GM12878 (cell line): ENCODE data around the gene CD180. TPM values are rescaled to one million over a fixed set of nuclear protein-coding genes. Genes with fewer than 3 reads are reported as not detected.
A peak's percentile ranks its signal among the peaks of the same experiment; 100 is the strongest.

ENCODE experiments used
- ATAC-seq: fragments of 200-7000 bp; cut with Tn5 transposase; 3 replicates; pipeline ENCODE4 v1.9.1; 2020; ENCODE audit warnings: mild to moderate bottlenecking, moderate library complexity
- BruUV-seq: library from RNA; stranded (reverse); fragments of 400-500 nt; replicated peaks from 2 replicates; lab custom pipeline; 2021; lab: Mats Ljungman, UMichigan
- CTCF ChIA-PET: fragments of 300-600 bp; sonication (Branson Sonifier 250); formaldehyde crosslinking; extraction: SDS; loops from one replicate; lab custom pipeline; 2021; ENCODE audit warnings: inconsistent platforms; lab: Yijun Ruan, JAX
- POLR2A ChIA-PET: fragments of 350-600 bp; formaldehyde crosslinking; extraction: SDS; loops from one replicate; lab custom pipeline; 2021; ENCODE audit warnings: inconsistent platforms; lab: Charles Lee
- RAD21 ChIA-PET: fragments of 300-600 bp; sonication (Branson Sonifier 250); formaldehyde crosslinking; loops from one replicate; lab custom pipeline; 2023; ENCODE audit warnings: antibody characterized with exemption; ENCODE audit not compliant: unreplicated experiment; lab: Charles Lee
- SMC1A ChIA-PET: fragments of 300-600 bp; sonication (Branson Sonifier 250); formaldehyde crosslinking; loops from one replicate; lab custom pipeline; 2023; ENCODE audit not compliant: unreplicated experiment, uncharacterized antibody; lab: Charles Lee
- DNase-seq: peaks from one replicate; pipeline ENCODE4 v3.0.0-alpha.2; 2011; ENCODE audit warnings: low read depth, low spot score
- FAIRE-seq: peaks from 3 replicates; lab custom pipeline; 2011; peaks lifted over from hg19 to GRCh38; lab: Jason Lieb, UNC
- H2AFZ ChIP-seq: 2 replicates; pipeline ENCODE4 v1.6.0; 2011; ENCODE audit warnings: low read depth, low read length, control low read depth; ENCODE audit not compliant: control insufficient read depth
- H3K27ac ChIP-seq: 2 replicates; pipeline ENCODE4 v1.5.1; 2011; ENCODE audit warnings: control low read depth; ENCODE audit not compliant: control insufficient read depth, insufficient read depth
- H3K27me3 ChIP-seq, 2 experiments: replicated peaks in 1 of 2; 2 replicates each; pipeline versions ENCODE4 v1.6.0 to v1.6.1; 2011; ENCODE audit warnings: low read length in 1 of 2; ENCODE audit not compliant: control insufficient read depth in 2 of 2, insufficient read depth in 2 of 2
- H3K36me3 ChIP-seq, 2 experiments: 2 replicates each; pipeline ENCODE4 v1.5.1; 2011; ENCODE audit warnings: low read length in 1 of 2; ENCODE audit not compliant: control insufficient read depth in 2 of 2, insufficient read depth in 2 of 2
- H3K4me1 ChIP-seq: 2 replicates; pipeline ENCODE4 v1.6.1; 2011; ENCODE audit warnings: mild to moderate bottlenecking, low read length, moderate library complexity, mixed read lengths; ENCODE audit not compliant: control insufficient read depth, insufficient read depth
- H3K4me2 ChIP-seq: 2 replicates; pipeline ENCODE4 v1.6.0; 2011; ENCODE audit warnings: control low read depth; ENCODE audit not compliant: control insufficient read depth, insufficient read depth
- H3K4me3 ChIP-seq: fragments of 200-600 bp; sonication (generic); 2 replicates; pipeline ENCODE4 v1.5.1; 2016
- H3K79me2 ChIP-seq: 2 replicates; pipeline ENCODE4 v1.6.0; 2011; ENCODE audit warnings: low read length; ENCODE audit not compliant: control insufficient read depth, insufficient read depth
- H3K9ac ChIP-seq: 2 replicates; pipeline ENCODE4 v1.8.0; 2011; ENCODE audit warnings: low read length, control low read depth, mixed read lengths; ENCODE audit not compliant: control insufficient read depth, insufficient read depth
- H3K9me3 ChIP-seq: replicated peaks from 3 replicates; pipeline ENCODE4 v1.5.1; 2011; ENCODE audit warnings: mild to moderate bottlenecking, low read length; ENCODE audit not compliant: control insufficient read depth, insufficient read depth
- H4K20me1 ChIP-seq: 2 replicates; pipeline ENCODE4 v1.6.0; 2011; ENCODE audit not compliant: control insufficient read depth, insufficient read depth
- EGR1 ChIP-seq, 2 experiments: IDR thresholded peaks; 1 replicate in 1 of 2; 2 replicates in 1 of 2; pipeline ENCODE4 v1.6.1; 2011 to 2012; ENCODE audit warnings: low read depth in 2 of 2, low read length in 2 of 2, borderline replicate concordance in 1 of 2, mild to moderate bottlenecking in 1 of 2, moderate library complexity in 1 of 2
- FOXK2 ChIP-seq: fragments of 450-650 bp; IDR thresholded peaks from 2 replicates; pipeline ENCODE4 v1.6.1; 2017; ENCODE audit warnings: mild to moderate bottlenecking, moderate library complexity
- SIX5 ChIP-seq: IDR thresholded peaks from 2 replicates; pipeline ENCODE4 v1.6.1; 2011; ENCODE audit warnings: mild to moderate bottlenecking, low read depth, low read length, moderate library complexity; ENCODE audit not compliant: severe bottlenecking
- SMAD1 ChIP-seq: fragments of 450-650 bp; IDR thresholded peaks from 2 replicates; pipeline ENCODE4 v1.6.1; 2018; ENCODE audit warnings: mild to moderate bottlenecking, low read depth; ENCODE audit not compliant: partially characterized antibody
- SREBF2 ChIP-seq: IDR thresholded peaks from 2 replicates; pipeline ENCODE4 v1.6.1; 2012; ENCODE audit warnings: mild to moderate bottlenecking, low read length
- STAT3 ChIP-seq: IDR thresholded peaks from 2 replicates; pipeline ENCODE4 v1.6.1; 2011; ENCODE audit warnings: low read depth, low read length, improper control_type of control experiment
- SUPT20H ChIP-seq: IDR thresholded peaks from 2 replicates; pipeline ENCODE4 v1.6.1; 2011; ENCODE audit warnings: low read depth, mild to moderate bottlenecking, low read length, moderate library complexity, borderline replicate concordance; ENCODE audit not compliant: control insufficient read depth
- TCF12 ChIP-seq: IDR thresholded peaks from 2 replicates; pipeline ENCODE4 v1.6.1; 2011; ENCODE audit warnings: low read depth, mild to moderate bottlenecking, low read length
- ZNF24 ChIP-seq: fragments of 450-650 bp; IDR thresholded peaks from 2 replicates; pipeline ENCODE4 v1.6.1; 2017; ENCODE audit warnings: antibody characterized with exemption, mild to moderate bottlenecking
- WGBS: methylation state at CpG from one replicate; pipeline ENCODE4 v1.1.6; 2016; ENCODE audit warnings: low lambda C conversion rate; ENCODE audit not compliant: insufficient replicate concordance, insufficient coverage; ENCODE audit errors: missing lambda C conversion rate; 5-methylcytosine and 5-hydroxymethylcytosine counted together
- in situ Hi-C: fragments of 300-500 bp; cut with MboI; formaldehyde crosslinking; loops from 9 replicates; pipeline ENCODE4 v1.14.3; 2018; ENCODE audit warnings: mixed read lengths
- intact Hi-C: fragments of 100-400 bp; cut with micrococcal nuclease; formaldehyde crosslinking; loops from one replicate; pipeline ENCODE4 v1.14.2; 2022; ENCODE audit not compliant: unreplicated experiment
- polyA plus RNA-seq, 11 experiments: library from polyadenylated mRNA; depleted of rRNA in 4 of 11; unstranded in 6 of 11; stranded (reverse) in 5 of 11; fragments of >200 nt; fragmentation: Nextera tagmentation in 4 of 11; fragmentation: Illumina TruSeq in 1 of 11; extraction: Ambion mirVana in 4 of 11; extraction: Trizol in 1 of 11; gene quantifications; 1 replicate in 1 of 11; 2 replicates in 10 of 11; pipeline versions ENCODE4 v1.2.1 to v1.2.3, GENCODE V29; 2011 to 2016; ENCODE audit warnings: inconsistent platforms in 2 of 11, missing spikeins in 2 of 11, low read depth in 1 of 11
- total RNA-seq, 4 experiments: library from RNA; depleted of rRNA in 3 of 4; stranded (reverse); fragments of >200 nt in 3 of 4; fragmentation: Illumina TruSeq in 1 of 4; extraction: Trizol in 1 of 4; gene quantifications; 2 replicates each; pipeline versions ENCODE4 v1.2.1 to v1.2.3, GENCODE V29; 2013 to 2021
- TF ChIP-seq, protein P1 (sequence below): fragments of 450-650 bp; IDR thresholded peaks from 2 replicates; pipeline ENCODE4 v1.6.1; 2017; ENCODE audit warnings: mild to moderate bottlenecking
- TF ChIP-seq, protein P2 (sequence below): IDR thresholded peaks from 2 replicates; pipeline ENCODE4 v1.6.1; 2012; ENCODE audit warnings: low read depth, low read length, improper control_type of control experiment
- TF ChIP-seq, protein P3 (sequence below): fragments of 450-650 bp; IDR thresholded peaks from 2 replicates; pipeline ENCODE4 v1.6.1; 2017; ENCODE audit warnings: mild to moderate bottlenecking, low read depth, inconsistent platforms; ENCODE audit not compliant: poor library complexity, severe bottlenecking
- TF ChIP-seq, protein P4 (sequence below): fragments of 450-650 bp; IDR thresholded peaks from 2 replicates; pipeline ENCODE4 v1.6.1; 2016; ENCODE audit warnings: mild to moderate bottlenecking, moderate library complexity, borderline replicate concordance

The CD180 gene
- total and polyA plus RNA-seq, 10 of the 15 experiments (the other 5 are each of a cell fraction or from before 2014, with no cell fraction given) = 0.22 to 9.7 (median 2.9) TPM

DNA sequence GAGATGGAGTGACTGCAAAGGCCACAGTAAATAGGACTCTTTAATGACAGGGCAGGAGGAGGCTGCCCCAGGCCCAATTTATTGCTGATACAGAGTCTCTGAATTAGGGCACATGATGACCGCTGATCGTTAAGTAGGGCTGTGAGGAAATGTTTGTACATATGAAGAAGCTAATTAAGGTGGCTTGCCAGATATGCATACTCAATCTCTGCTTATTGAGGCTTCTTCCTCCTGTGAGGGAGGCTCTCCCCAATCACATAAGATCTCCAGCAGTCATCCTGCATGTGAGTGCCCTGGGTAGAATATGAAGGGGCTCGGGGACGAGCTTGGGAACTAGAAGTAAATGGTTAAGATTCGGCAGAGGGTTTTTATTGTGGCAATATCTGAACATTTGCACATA, 8.2 kb upstream of the CD180 start (continued):
- no peak for TF ChIP-seq SIX5

DNA sequence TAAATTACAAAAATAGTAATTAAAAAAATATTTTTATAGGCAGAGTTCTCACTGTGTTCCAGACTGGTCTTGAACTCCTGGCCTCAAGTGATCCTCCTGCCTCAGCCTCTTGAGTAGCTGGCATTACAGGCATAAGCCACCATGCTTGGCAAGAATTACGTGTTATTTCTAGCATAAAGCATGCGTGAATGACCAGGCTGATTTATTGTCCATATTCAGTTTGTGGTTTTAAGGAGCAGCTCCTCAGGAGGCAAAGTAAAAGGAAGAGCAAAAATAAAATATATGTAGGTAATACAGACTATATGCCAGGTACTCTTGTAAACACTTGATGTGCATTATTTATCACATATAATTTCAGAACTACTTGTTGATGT, 7.1 kb upstream of the CD180 start:
- in situ Hi-C loops (loop anchor here (25.0 kb wide), 1 partner anchor 391 kb away; no protein-coding TSS in a partner anchor), intact Hi-C loops (loop anchor here (10.0 kb wide), 2 partner anchors 139 to 359 kb away; no protein-coding TSS in a partner anchor)
- Histone ChIP-seq H3K4me3 (no peak overlapping the region), H3K4me2 (peak overlapping the region; percentile 65), H3K4me1 (peaks cover 80% of the 10 kb centered on the region), H3K9me3 (no peaks in the 10 kb centered on the region; the same call in 2 of the 3 replicates), H4K20me1 (no peaks in the 10 kb centered on the region), H3K27me3 (no peaks in the 10 kb centered on the region), H3K9ac (no peak overlapping the region), H3K27ac (peak overlapping the region; percentile 25; the same call in 1 of the 2 replicates), H2AFZ (no peak overlapping the region), H3K79me2 (no peaks in the 10 kb centered on the region), H3K36me3 (no peaks in the 10 kb centered on the region)
- ChIA-PET SMC1A (interaction anchor here (1.8 kb wide), 1 partner anchor 10 kb away, joined by 5 read pairs; no protein-coding TSS in a partner anchor), POLR2A (interaction anchor here (1.3 kb wide), 2 partner anchors 11 to 36 kb away, joined by 3 to 4 read pairs; no protein-coding TSS in a partner anchor), CTCF (interaction anchor here (1.0 to 10.0 kb wide), 3 partner anchors 12 to 46 kb away, joined by 3 to 137 read pairs (median 17); no protein-coding TSS in a partner anchor), RAD21 (interaction anchor here (0.7 to 2.2 kb wide), 3 partner anchors 15 to 1013 kb away, joined by 3 to 5 read pairs (median 4); no protein-coding TSS in a partner anchor)
- DNase-seq = no peak
- no peak for FAIRE-seq
- no TSS peak for BruUV-seq
- no peak for ATAC-seq
- 23% methylated on average over 2 of the region's 2 CpGs for WGBS
- no peak for TF ChIP-seq SMAD1
- TF ChIP-seq, protein P1, sequence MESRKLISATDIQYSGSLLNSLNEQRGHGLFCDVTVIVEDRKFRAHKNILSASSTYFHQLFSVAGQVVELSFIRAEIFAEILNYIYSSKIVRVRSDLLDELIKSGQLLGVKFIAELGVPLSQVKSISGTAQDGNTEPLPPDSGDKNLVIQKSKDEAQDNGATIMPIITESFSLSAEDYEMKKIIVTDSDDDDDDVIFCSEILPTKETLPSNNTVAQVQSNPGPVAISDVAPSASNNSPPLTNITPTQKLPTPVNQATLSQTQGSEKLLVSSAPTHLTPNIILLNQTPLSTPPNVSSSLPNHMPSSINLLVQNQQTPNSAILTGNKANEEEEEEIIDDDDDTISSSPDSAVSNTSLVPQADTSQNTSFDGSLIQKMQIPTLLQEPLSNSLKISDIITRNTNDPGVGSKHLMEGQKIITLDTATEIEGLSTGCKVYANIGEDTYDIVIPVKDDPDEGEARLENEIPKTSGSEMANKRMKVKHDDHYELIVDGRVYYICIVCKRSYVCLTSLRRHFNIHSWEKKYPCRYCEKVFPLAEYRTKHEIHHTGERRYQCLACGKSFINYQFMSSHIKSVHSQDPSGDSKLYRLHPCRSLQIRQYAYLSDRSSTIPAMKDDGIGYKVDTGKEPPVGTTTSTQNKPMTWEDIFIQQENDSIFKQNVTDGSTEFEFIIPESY = no peak
- TF ChIP-seq SREBF2 = no peak
- TF ChIP-seq EGR1 (IDR thresholded peaks at IDR 0.05; ENCODE audit: borderline replicate concordance in 1 of 2, low read depth in 2 of 2, low read length in 2 of 2) = no peak
- TF ChIP-seq TCF12 = no peak
- TF ChIP-seq FOXK2 = no peak
- TF ChIP-seq, protein P2, sequence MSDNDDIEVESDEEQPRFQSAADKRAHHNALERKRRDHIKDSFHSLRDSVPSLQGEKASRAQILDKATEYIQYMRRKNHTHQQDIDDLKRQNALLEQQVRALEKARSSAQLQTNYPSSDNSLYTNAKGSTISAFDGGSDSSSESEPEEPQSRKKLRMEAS = no peak
- TF ChIP-seq STAT3 = no peak
- no peak for TF ChIP-seq SUPT20H
- TF ChIP-seq, protein P3, sequence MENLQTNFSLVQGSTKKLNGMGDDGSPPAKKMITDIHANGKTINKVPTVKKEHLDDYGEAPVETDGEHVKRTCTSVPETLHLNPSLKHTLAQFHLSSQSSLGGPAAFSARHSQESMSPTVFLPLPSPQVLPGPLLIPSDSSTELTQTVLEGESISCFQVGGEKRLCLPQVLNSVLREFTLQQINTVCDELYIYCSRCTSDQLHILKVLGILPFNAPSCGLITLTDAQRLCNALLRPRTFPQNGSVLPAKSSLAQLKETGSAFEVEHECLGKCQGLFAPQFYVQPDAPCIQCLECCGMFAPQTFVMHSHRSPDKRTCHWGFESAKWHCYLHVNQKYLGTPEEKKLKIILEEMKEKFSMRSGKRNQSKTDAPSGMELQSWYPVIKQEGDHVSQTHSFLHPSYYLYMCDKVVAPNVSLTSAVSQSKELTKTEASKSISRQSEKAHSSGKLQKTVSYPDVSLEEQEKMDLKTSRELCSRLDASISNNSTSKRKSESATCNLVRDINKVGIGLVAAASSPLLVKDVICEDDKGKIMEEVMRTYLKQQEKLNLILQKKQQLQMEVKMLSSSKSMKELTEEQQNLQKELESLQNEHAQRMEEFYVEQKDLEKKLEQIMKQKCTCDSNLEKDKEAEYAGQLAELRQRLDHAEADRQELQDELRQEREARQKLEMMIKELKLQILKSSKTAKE = no peak
- TF ChIP-seq, protein P4, sequence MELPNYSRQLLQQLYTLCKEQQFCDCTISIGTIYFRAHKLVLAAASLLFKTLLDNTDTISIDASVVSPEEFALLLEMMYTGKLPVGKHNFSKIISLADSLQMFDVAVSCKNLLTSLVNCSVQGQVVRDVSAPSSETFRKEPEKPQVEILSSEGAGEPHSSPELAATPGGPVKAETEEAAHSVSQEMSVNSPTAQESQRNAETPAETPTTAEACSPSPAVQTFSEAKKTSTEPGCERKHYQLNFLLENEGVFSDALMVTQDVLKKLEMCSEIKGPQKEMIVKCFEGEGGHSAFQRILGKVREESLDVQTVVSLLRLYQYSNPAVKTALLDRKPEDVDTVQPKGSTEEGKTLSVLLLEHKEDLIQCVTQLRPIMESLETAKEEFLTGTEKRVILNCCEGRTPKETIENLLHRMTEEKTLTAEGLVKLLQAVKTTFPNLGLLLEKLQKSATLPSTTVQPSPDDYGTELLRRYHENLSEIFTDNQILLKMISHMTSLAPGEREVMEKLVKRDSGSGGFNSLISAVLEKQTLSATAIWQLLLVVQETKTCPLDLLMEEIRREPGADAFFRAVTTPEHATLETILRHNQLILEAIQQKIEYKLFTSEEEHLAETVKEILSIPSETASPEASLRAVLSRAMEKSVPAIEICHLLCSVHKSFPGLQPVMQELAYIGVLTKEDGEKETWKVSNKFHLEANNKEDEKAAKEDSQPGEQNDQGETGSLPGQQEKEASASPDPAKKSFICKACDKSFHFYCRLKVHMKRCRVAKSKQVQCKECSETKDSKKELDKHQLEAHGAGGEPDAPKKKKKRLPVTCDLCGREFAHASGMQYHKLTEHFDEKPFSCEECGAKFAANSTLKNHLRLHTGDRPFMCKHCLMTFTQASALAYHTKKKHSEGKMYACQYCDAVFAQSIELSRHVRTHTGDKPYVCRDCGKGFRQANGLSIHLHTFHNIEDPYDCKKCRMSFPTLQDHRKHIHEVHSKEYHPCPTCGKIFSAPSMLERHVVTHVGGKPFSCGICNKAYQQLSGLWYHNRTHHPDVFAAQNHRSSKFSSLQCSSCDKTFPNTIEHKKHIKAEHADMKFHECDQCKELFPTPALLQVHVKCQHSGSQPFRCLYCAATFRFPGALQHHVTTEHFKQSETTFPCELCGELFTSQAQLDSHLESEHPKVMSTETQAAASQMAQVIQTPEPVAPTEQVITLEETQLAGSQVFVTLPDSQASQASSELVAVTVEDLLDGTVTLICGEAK = no peak
- no peak for TF ChIP-seq ZNF24
